Activated CD4-positive, alpha-beta memory T cell treated with anti-CD3 and anti-CD28 coated beads, Interleukin-2, amount 10 ng/mL, durations not matched to agents 7 days and 5 days (primary cell): ENCODE data around the gene HEXA. TPM values are rescaled to one million over a fixed set of nuclear protein-coding genes. Genes with fewer than 3 reads are reported as not detected.
"Not testable (repeated sequence)": the region's sequence is repeated elsewhere in the genome, so short reads cannot be mapped to it uniquely, and the experiment has no call there.

ENCODE experiments used
- CTCF ChIA-PET: fragments of 350-600 bp; sonication (Branson Sonifier 250); formaldehyde crosslinking; loops from one replicate; lab custom pipeline; 2021; ENCODE audit warnings: antibody characterized with exemption, inconsistent platforms; lab: Charles Lee
- POLR2A ChIA-PET: fragments of 350-600 bp; sonication (Branson Sonifier 250); formaldehyde crosslinking; loops from one replicate; lab custom pipeline; 2021; ENCODE audit warnings: antibody characterized with exemption; lab: Charles Lee
- DNase-seq: peaks from one replicate; pipeline ENCODE4 v3.0.0-alpha.2; 2020
- H3K27ac Mint-ChIP-seq: one replicate; pipeline ENCODE4 v1.8.0; 2021; ENCODE audit warnings: mild to moderate bottlenecking, mixed read lengths
- H3K27me3 Mint-ChIP-seq: one replicate; pipeline ENCODE4 v1.8.0; 2021; ENCODE audit warnings: mixed read lengths
- H3K36me3 Mint-ChIP-seq: one replicate; pipeline ENCODE4 v1.8.0; 2021; ENCODE audit warnings: low read depth, mixed read lengths
- H3K4me1 Mint-ChIP-seq: one replicate; pipeline ENCODE4 v1.8.0; 2021; ENCODE audit warnings: mixed read lengths
- H3K4me3 Mint-ChIP-seq: one replicate; pipeline ENCODE4 v1.8.0; 2021; ENCODE audit warnings: mild to moderate bottlenecking, mixed read lengths
- H3K9me3 Mint-ChIP-seq: one replicate; pipeline ENCODE4 v1.8.0; 2021; ENCODE audit warnings: mixed read lengths
- total RNA-seq, 2 experiments: library from RNA; stranded (reverse); gene quantifications; one replicate each; pipeline ENCODE4 v1.2.3, GENCODE V29; 2021

HEXA gene
- 100 to 1,000 TPM; 110 to 111 TPM for total RNA-seq

GRCh38 chr15:72375846-72376581 lies at the start of gene HEXA:
Gene HEXA (minus strand): TSS chr15:72376014. CDS start chr15:72375972, 42 bp downstream.
- no peaks in the 10 kb centered on the region for H3K9me3 Mint-ChIP-seq
- peak; percentile 98 for DNase-seq
- peak within 1 kb of the TSS; percentile 83 for H3K4me3 Mint-ChIP-seq
- ChIA-PET POLR2A (interaction anchor here (0.6 to 5.0 kb wide), 22 partner anchors 8 to 407 kb away, joined by 3 to 72 read pairs (median 5); partner anchors contain the start of genes ARIH1, CELF6, GRAMD2A and PKM), CTCF (interaction anchor here (0.7 to 2.1 kb wide), 4 partner anchors 9 to 149 kb away, joined by 3 to 5 read pairs (median 4); no protein-coding TSS in a partner anchor)
- H3K27ac Mint-ChIP-seq, result peak within 1 kb of the TSS; percentile 92
- no peaks in the 10 kb centered on the region for H3K27me3 Mint-ChIP-seq
- H3K4me1 Mint-ChIP-seq, result peaks cover 41% of the 10 kb centered on the region
- peaks cover 12% of the 10 kb centered on the region for H3K36me3 Mint-ChIP-seq

GRCh38 chr15:72423256-72423655 lies 47.4 kb upstream of the HEXA start:
- no peak for DNase-seq
- Mint-ChIP-seq H3K27me3 (peaks cover 20% of the 10 kb centered on the region), H3K4me1 (peaks cover 2% of the 10 kb centered on the region), H3K27ac (no peak overlapping the region), H3K9me3 (peaks cover 5% of the 10 kb centered on the region), H3K36me3 (peaks cover 2% of the 10 kb centered on the region), H3K4me3 (no peak overlapping the region)
- CTCF ChIA-PET, result no interaction called here
- POLR2A ChIA-PET, result interaction anchor here (0.6 kb wide), 1 partner anchor 16 kb away, joined by 3 read pairs; no protein-coding TSS in a partner anchor

GRCh38 chr15:72421484-72421883 lies 45.7 kb upstream of the HEXA start:
- H3K27ac Mint-ChIP-seq, result no peak overlapping the region
- no peak overlapping the region for H3K4me3 Mint-ChIP-seq
- peaks cover under 1% of the 10 kb centered on the region for H3K9me3 Mint-ChIP-seq
- peaks cover under 1% of the 10 kb centered on the region for H3K36me3 Mint-ChIP-seq
- no peak for DNase-seq
- CTCF ChIA-PET, result no interaction called here
- peaks cover 2% of the 10 kb centered on the region for H3K4me1 Mint-ChIP-seq
- H3K27me3 Mint-ChIP-seq, result peaks cover 12% of the 10 kb centered on the region
- POLR2A ChIA-PET, result no interaction called here

DNA sequence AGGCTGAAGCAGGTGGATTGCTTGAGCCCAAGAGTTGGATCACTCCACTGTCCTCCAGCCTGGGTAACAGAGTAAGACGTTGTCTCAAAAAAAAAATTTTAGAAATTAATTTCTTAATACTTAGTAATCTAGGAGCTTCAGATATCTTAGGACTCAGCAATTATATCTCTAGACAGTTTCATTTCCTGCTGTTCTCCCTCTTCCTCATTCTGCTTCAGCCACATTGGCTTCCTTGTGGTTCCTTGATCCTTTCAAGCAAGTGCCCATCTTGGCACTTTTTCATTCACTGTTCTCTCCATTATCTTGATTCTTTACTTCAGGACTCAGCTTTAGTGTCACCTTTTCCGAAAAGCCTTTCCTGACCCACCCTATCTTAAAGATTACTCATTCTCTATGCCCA lies 44.8 kb upstream of the HEXA start:
- DNase-seq, result no peak
- Mint-ChIP-seq H3K9me3 (no peaks in the 10 kb centered on the region), H3K27ac (no peak overlapping the region), H3K27me3 (peaks cover 11% of the 10 kb centered on the region), H3K36me3 (no peaks in the 10 kb centered on the region), H3K4me3 (no peak overlapping the region), H3K4me1 (peaks cover 2% of the 10 kb centered on the region)
- ChIA-PET POLR2A (no interaction called here), CTCF (no interaction called here)

GRCh38 chr15:72419768-72420167 lies 44.0 kb upstream of the HEXA start:
- H3K27me3 Mint-ChIP-seq, H3K4me3 Mint-ChIP-seq, H3K27ac Mint-ChIP-seq, H3K4me1 Mint-ChIP-seq, DNase-seq, CTCF ChIA-PET, H3K36me3 Mint-ChIP-seq, H3K9me3 Mint-ChIP-seq: not testable (repeated sequence)
- POLR2A ChIA-PET, result interaction anchor here (0.6 kb wide), 1 partner anchor 53 kb away, joined by 3 read pairs; no protein-coding TSS in a partner anchor

DNA sequence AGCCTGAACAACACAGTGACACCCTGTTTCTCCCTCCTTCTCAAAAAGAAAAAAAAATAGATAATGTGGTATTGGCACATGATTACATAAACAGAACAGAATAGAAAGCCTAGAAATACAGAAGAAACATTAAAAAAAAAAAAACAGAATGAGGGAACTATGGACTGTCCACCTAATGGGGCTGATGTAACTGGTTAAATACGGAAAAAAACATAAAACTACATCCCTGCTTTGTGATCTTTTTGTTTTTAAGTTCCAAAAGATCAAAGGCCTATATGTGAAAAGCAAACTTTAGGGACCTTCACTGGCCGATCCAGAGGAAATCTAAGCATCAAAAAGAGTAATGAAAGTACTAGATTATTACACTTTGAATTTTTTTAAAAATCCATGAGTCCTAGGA lies 39.5 kb upstream of the HEXA start:
- CTCF ChIA-PET, result no interaction called here
- Mint-ChIP-seq H3K27ac (no peak overlapping the region), H3K9me3 (no peaks in the 10 kb centered on the region), H3K36me3 (no peaks in the 10 kb centered on the region), H3K4me1 (no peaks in the 10 kb centered on the region), H3K27me3 (peaks cover 6% of the 10 kb centered on the region), H3K4me3 (no peak overlapping the region)
- POLR2A ChIA-PET, result no interaction called here
- no peak for DNase-seq

GRCh38 chr15:72413337-72413736 lies 37.5 kb upstream of the HEXA start:
- H3K9me3 Mint-ChIP-seq, H3K27ac Mint-ChIP-seq, H3K36me3 Mint-ChIP-seq, DNase-seq, CTCF ChIA-PET, H3K4me1 Mint-ChIP-seq, H3K4me3 Mint-ChIP-seq, POLR2A ChIA-PET: not testable (repeated sequence)
- H3K27me3 Mint-ChIP-seq, result peaks cover 13% of the 10 kb centered on the region

DNA sequence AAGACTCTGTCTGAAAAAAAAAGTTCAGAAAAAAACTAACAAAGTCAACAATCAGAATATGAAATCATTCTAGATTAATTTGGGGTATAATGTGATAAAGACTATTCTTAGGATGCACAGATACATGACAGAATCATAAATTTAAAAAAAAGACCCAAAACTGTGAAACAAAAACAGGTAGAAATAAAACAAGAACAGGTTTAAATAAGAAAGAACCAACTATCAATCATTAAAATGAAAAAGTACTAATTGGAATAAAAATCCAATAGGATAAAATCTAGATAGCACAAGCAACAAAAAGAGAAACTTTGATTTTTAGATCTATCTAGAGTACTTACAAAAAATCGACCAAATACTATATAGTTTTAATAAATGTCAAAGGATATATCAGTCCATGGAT lies 35.7 kb upstream of the HEXA start:
- H3K36me3 Mint-ChIP-seq, result no peaks in the 10 kb centered on the region
- CTCF ChIA-PET, result no interaction called here
- DNase-seq, result no peak
- H3K27me3 Mint-ChIP-seq, result peaks cover 26% of the 10 kb centered on the region
- H3K4me1 Mint-ChIP-seq, result no peaks in the 10 kb centered on the region
- H3K4me3 Mint-ChIP-seq, result no peak overlapping the region
- POLR2A ChIA-PET, result no interaction called here
- H3K27ac Mint-ChIP-seq, result no peak overlapping the region
- H3K9me3 Mint-ChIP-seq, result no peaks in the 10 kb centered on the region

DNA sequence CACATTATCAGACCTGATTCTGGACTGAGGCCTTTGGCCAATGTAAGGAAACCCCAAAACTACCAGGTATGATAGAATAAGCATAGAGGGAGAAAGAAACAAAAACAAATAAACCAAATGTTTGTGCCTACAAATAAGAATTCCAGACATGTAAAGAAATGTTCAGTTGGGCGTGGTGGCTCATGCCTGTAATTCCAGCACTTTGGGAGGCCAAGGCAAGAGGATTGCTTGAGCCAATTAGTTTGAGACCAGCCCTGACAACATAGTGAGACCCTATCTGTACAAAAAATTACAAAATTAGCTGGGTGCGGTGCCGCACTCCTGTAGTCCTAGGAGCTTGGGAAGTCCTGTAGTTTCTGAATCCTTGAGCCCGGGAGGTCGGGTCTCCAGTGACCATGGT lies 35.3 kb upstream of the HEXA start:
- Mint-ChIP-seq H3K4me1 (no peaks in the 10 kb centered on the region), H3K27ac (no peak overlapping the region), H3K36me3 (no peaks in the 10 kb centered on the region), H3K9me3 (no peaks in the 10 kb centered on the region), H3K4me3 (no peak overlapping the region), H3K27me3 (peaks cover 29% of the 10 kb centered on the region)
- POLR2A ChIA-PET, result no interaction called here
- DNase-seq, result no peak
- CTCF ChIA-PET, result interaction anchor here (0.7 kb wide), 1 partner anchor 305 kb away, joined by 3 read pairs; no protein-coding TSS in a partner anchor

DNA sequence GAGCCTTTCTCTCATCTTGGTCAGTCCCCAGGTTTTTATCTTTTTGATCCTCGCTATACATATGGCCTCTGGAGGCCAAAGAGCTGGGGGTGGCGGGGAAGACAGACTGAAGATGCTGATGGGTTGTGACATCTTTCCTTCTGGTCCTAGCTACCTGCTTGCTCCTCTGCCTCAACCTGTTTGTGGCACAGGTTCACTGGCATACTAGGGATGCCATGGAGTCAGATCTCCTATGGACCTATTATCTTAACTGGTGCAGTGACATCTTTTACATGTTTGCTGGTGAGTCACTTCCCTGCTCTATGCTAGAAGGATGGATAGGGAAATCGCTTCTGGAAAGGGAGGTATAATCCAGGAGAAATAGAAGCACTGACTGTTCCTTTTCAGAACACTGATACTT lies 31.1 kb upstream of the HEXA start:
- DNase-seq, result no peak
- ChIA-PET CTCF (no interaction called here), POLR2A (no interaction called here)
- H3K27ac Mint-ChIP-seq, result no peak overlapping the region
- no peak overlapping the region for H3K4me3 Mint-ChIP-seq
- no peaks in the 10 kb centered on the region for H3K9me3 Mint-ChIP-seq
- no peaks in the 10 kb centered on the region for H3K36me3 Mint-ChIP-seq
- peaks cover 52% of the 10 kb centered on the region for H3K27me3 Mint-ChIP-seq
- no peaks in the 10 kb centered on the region for H3K4me1 Mint-ChIP-seq

DNA sequence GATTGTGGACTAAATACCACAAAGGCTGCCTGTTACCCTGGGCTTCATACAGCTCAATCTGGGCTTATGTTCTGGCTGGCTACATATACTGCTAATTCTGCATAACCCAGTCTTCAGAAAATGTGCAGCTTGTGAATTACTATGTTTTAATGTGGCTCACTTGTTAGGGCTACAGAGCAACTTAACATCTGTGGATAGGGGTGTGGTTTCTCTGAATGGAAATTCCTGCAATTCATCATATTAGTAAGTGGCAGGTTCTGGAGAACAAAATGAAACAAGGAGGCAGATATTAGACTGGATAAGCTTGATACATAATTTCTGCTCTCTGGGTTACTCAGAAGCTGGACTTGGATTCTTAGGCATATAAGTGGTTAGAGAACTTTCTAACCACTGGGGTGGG lies 29.0 kb upstream of the HEXA start:
- POLR2A ChIA-PET, result interaction anchor here (2.2 kb wide), 1 partner anchor 29 kb away, joined by 5 read pairs; the partner anchor contains the start of gene HEXA
- Mint-ChIP-seq H3K9me3 (no peaks in the 10 kb centered on the region), H3K4me3 (no peak overlapping the region), H3K27ac (no peak overlapping the region), H3K4me1 (no peaks in the 10 kb centered on the region), H3K36me3 (no peaks in the 10 kb centered on the region), H3K27me3 (peaks cover 53% of the 10 kb centered on the region)
- DNase-seq, result no peak
- CTCF ChIA-PET, result no interaction called here

DNA sequence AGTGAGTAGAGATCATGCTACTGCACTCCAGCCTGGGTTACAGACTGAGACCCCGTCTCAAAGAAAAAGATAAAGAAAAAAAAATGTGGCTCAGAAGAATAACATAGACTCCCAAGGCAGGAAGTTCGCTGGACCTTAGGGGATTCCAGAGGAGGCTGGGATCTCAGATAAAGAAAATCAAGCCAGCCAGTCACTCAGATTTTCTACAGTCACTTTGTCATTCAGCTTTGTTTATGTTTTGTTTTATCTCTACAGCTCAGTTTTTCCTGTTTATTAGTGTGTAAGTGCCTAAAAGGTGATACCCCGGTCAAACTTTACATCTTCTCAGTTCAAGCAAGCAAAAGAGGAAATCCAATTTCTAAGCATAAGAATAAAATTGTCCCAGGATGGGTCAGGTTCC lies 28.5 kb upstream of the HEXA start:
- H3K4me3 Mint-ChIP-seq, result no peak overlapping the region
- no peaks in the 10 kb centered on the region for H3K9me3 Mint-ChIP-seq
- no peak overlapping the region for H3K27ac Mint-ChIP-seq
- no peaks in the 10 kb centered on the region for H3K36me3 Mint-ChIP-seq
- H3K4me1 Mint-ChIP-seq, result no peaks in the 10 kb centered on the region
- no peak for DNase-seq
- ChIA-PET CTCF (no interaction called here), POLR2A (interaction anchor here (2.2 kb wide), 1 partner anchor 29 kb away, joined by 5 read pairs; the partner anchor contains the start of gene HEXA)
- H3K27me3 Mint-ChIP-seq, result peaks cover 54% of the 10 kb centered on the region

DNA sequence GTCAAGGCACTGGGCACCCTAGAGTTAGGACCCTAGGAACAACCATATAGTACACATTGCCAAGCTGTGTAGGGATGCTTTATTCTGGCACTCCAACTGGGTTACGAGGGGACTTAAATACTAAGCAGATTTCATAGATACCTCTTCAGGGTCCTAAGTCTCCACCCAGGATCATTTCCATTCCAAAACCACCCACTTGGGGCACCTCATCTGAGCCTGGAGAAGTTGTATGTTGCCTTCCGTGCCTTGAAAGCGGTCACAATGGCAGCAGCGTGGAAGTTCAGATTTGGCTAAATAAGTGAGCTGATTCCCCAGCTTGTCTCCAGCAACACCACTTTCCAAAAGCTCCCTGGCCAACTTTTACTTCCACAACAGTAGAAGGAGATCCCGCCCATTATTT lies 26.9 kb upstream of the HEXA start:
- no peaks in the 10 kb centered on the region for H3K9me3 Mint-ChIP-seq
- H3K27ac Mint-ChIP-seq, result no peak overlapping the region
- H3K27me3 Mint-ChIP-seq, result peaks cover 45% of the 10 kb centered on the region
- no peak for DNase-seq
- H3K4me3 Mint-ChIP-seq, result no peak overlapping the region
- ChIA-PET POLR2A (no interaction called here), CTCF (no interaction called here)
- H3K4me1 Mint-ChIP-seq, result no peaks in the 10 kb centered on the region
- no peaks in the 10 kb centered on the region for H3K36me3 Mint-ChIP-seq

DNA sequence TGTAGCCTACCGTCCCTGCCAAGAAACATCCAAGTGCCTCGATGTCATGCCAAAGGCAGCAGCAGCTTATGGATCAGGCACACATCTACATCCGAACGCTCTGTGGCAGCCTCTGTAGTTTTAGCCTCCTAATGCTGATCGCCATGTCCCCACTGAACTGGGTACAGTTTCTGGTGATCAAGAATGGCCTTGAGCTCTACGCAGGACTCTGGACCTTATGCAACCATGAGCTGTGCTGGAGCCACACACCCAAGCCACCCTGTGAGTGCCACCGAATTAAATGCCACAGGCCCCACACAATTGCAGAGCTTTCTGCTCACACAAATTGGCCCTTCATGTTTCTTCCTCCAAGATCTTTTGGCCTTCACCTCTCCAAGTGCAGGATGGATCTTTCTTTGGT lies 22.8 kb upstream of the HEXA start:
- Mint-ChIP-seq H3K27ac (no peak overlapping the region), H3K4me1 (no peaks in the 10 kb centered on the region), H3K9me3 (no peaks in the 10 kb centered on the region), H3K27me3 (peaks cover 21% of the 10 kb centered on the region), H3K4me3 (no peak overlapping the region), H3K36me3 (no peaks in the 10 kb centered on the region)
- POLR2A ChIA-PET, result no interaction called here
- no peak for DNase-seq
- CTCF ChIA-PET, result no interaction called here
